Stimulated activated effector memory CD8-positive, alpha-beta T cell treated with anti-CD3 and anti-CD28 coated beads, Interleukin-12 subunit alpha, Interleukin-12 subunit beta, amount 100 ng/mL, for 72 hours (primary cell): ENCODE measurements around the gene FUT8.

Experiments used
- ATAC-seq: fragments of 150-1000 bp; cut with Tn5 transposase; 2 replicates; pipeline ENCODE4 v1.10.0; 2021
- DNase-seq, 2 donors: peaks; one replicate each; pipeline ENCODE4 v3.0.0; 2021 to 2022; ENCODE audit warnings: low spot score in 2 of 2
- H3K27ac Mint-ChIP-seq: one replicate; pipeline ENCODE4 v1.8.0; 2022; ENCODE audit warnings: mild to moderate bottlenecking, mixed read lengths
- H3K36me3 Mint-ChIP-seq: one replicate; pipeline ENCODE4 v1.8.0; 2022; ENCODE audit warnings: mild to moderate bottlenecking, mixed read lengths
- H3K4me1 Mint-ChIP-seq: one replicate; pipeline ENCODE4 v1.8.0; 2022; ENCODE audit warnings: mixed read lengths
- H3K4me3 Mint-ChIP-seq: one replicate; pipeline ENCODE4 v1.8.0; 2022; ENCODE audit warnings: mild to moderate bottlenecking, mixed read lengths
- H3K9me3 Mint-ChIP-seq: one replicate; pipeline ENCODE4 v1.8.0; 2022; ENCODE audit warnings: mixed read lengths

Gene FUT8

DNA sequence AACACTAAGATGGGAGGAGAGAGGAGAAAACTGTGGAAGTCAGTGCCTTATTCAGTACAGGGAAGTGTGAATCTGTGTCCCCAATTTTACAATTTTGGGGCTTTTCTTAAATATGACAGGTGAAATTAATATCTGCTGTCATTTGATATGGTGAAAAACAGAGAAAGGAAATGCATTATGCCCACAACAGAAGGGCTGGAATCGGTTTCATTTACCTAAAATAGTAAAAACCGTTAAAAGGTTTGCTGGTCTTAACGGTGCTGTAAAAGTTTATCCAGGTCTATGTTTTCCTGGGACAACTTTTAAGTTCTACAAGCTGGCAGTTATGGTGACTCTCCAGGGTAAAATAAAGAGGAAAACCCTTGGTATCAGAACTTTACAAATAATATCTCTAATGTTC lies 310.8 kb downstream of the FUT8 start:
- Mint-ChIP-seq H3K36me3 (peaks cover 46% of the 10 kb centered on the region), H3K4me1 (peaks cover 31% of the 10 kb centered on the region), H3K27ac (no peak overlapping the region), H3K9me3 (peaks cover 4% of the 10 kb centered on the region), H3K4me3 (no peak overlapping the region)
- ATAC-seq (no peak), DNase-seq (no peak)

DNA sequence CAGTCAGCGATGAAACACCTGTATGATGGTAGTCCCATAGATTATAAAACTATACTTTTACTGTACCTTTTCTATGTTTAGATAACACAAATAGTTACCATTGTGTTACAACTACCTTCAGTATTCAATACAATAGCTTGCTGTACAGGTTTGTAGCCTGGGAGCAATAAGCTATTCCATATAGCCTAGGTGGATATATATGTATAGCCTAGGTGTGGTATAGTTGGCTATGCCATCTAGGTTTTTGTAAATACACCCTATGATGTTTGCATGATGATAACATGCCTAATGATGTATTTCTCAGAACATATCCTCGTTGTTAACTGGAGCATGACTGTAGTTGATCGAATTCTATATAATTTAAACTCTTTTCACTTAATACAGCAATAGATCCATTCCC lies 316.1 kb downstream of the FUT8 start:
- no peak for DNase-seq
- no peak overlapping the region for H3K27ac Mint-ChIP-seq
- no peak for ATAC-seq
- H3K4me3 Mint-ChIP-seq, result no peak overlapping the region
- H3K36me3 Mint-ChIP-seq, result peaks cover 61% of the 10 kb centered on the region
- peaks cover 7% of the 10 kb centered on the region for H3K4me1 Mint-ChIP-seq
- no peaks in the 10 kb centered on the region for H3K9me3 Mint-ChIP-seq

- ATAC-seq (no peak), DNase-seq (no peak)
- Mint-ChIP-seq H3K27ac (no peak overlapping the region), H3K4me1 (peaks cover 7% of the 10 kb centered on the region), H3K4me3 (no peak overlapping the region), H3K36me3 (peaks cover 60% of the 10 kb centered on the region), H3K9me3 (no peaks in the 10 kb centered on the region)
Measured at GRCh38 chr14:65729566-65729965, 317.0 kb downstream of the FUT8 start.

GRCh38 chr14:65731933-65732506 lies 319.5 kb downstream of the FUT8 start:
- Mint-ChIP-seq H3K9me3 (no peaks in the 10 kb centered on the region), H3K27ac (peak overlapping the region; percentile 46), H3K36me3 (peaks cover 44% of the 10 kb centered on the region), H3K4me1 (peaks cover 7% of the 10 kb centered on the region), H3K4me3 (no peak overlapping the region)
- ATAC-seq, result peak; percentile 98
- no peak for DNase-seq

DNA sequence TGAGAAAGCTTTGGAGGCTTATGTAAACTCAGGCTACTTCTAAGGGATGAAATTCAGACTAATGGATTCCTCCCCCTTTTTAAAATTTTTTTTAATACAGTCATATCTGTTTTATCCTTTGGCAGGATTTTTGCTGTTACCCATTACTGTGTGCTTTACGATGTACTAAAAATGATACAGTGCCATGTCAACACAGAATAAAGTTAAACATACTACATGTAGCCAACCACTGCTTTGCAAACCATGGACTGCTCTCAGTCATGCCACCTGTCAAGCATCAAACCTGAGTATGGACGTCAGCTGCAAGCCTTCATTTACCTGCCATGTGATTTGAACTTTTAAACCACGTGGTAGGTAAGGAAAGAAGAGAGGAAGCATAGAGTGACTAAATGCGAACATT lies 325.8 kb downstream of the FUT8 start:
- Mint-ChIP-seq H3K4me3 (no peak overlapping the region), H3K9me3 (no peaks in the 10 kb centered on the region), H3K27ac (no peak overlapping the region), H3K36me3 (peaks cover 32% of the 10 kb centered on the region), H3K4me1 (no peaks in the 10 kb centered on the region)
- DNase-seq (no peak), ATAC-seq (no peak)

GRCh38 chr14:65745396-65746190 lies 333.1 kb downstream of the FUT8 start:
- H3K36me3 Mint-ChIP-seq, result peaks cover 20% of the 10 kb centered on the region
- no peak overlapping the region for H3K27ac Mint-ChIP-seq
- no peak for DNase-seq
- no peaks in the 10 kb centered on the region for H3K9me3 Mint-ChIP-seq
- no peaks in the 10 kb centered on the region for H3K4me1 Mint-ChIP-seq
- no peak for ATAC-seq
- no peak overlapping the region for H3K4me3 Mint-ChIP-seq

- ATAC-seq, result no peak
- Mint-ChIP-seq H3K4me3 (no peak overlapping the region), H3K27ac (no peak overlapping the region), H3K36me3 (peaks cover 4% of the 10 kb centered on the region), H3K4me1 (no peaks in the 10 kb centered on the region), H3K9me3 (no peaks in the 10 kb centered on the region)
- DNase-seq, result no peak
Measured at GRCh38 chr14:65748796-65749195, 336.3 kb downstream of the FUT8 start.

- Mint-ChIP-seq H3K27ac (no peak overlapping the region), H3K4me3 (no peak overlapping the region), H3K9me3 (no peaks in the 10 kb centered on the region), H3K4me1 (no peaks in the 10 kb centered on the region), H3K36me3 (no peaks in the 10 kb centered on the region)
- ATAC-seq (no peak), DNase-seq (no peak)
Measured at GRCh38 chr14:65749287-65749686, 336.8 kb downstream of the FUT8 start.

GRCh38 chr14:65750906-65751305 lies 338.4 kb downstream of the FUT8 start:
- H3K36me3 Mint-ChIP-seq, result no peaks in the 10 kb centered on the region
- DNase-seq (no peak), ATAC-seq (no peak)
- H3K4me3 Mint-ChIP-seq, result no peak overlapping the region
- H3K4me1 Mint-ChIP-seq, result no peaks in the 10 kb centered on the region
- H3K9me3 Mint-ChIP-seq, result no peaks in the 10 kb centered on the region
- no peak overlapping the region for H3K27ac Mint-ChIP-seq

DNA sequence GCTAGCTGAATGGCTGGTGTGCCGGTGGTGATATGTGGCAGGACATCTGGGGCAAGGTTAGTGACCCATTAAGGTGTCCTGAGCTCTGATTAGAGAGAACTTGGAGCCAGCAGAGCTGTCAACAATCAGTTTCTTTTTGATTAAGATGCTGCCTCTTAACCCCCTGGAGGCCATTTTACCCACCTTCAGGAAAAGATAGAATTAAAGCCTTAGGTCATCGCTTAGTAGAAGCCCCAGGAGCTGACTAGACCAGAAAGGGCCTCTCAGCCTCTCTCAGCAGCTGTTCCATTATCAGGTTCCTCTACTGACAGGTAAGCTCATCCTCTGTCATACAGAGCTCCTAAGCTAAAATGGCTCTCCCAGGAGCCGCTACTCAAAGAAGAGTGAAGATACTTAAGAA lies 339.0 kb downstream of the FUT8 start:
- Mint-ChIP-seq H3K27ac (no peak overlapping the region), H3K9me3 (no peaks in the 10 kb centered on the region), H3K4me1 (no peaks in the 10 kb centered on the region), H3K36me3 (no peaks in the 10 kb centered on the region), H3K4me3 (no peak overlapping the region)
- DNase-seq, result no peak
- peak; percentile 19 for ATAC-seq

GRCh38 chr14:65753061-65753460 lies 340.5 kb downstream of the FUT8 start:
- Mint-ChIP-seq H3K4me3 (no peak overlapping the region), H3K9me3 (no peaks in the 10 kb centered on the region), H3K27ac (no peak overlapping the region), H3K4me1 (no peaks in the 10 kb centered on the region), H3K36me3 (no peaks in the 10 kb centered on the region)
- DNase-seq (no peak), ATAC-seq (no peak)

DNA sequence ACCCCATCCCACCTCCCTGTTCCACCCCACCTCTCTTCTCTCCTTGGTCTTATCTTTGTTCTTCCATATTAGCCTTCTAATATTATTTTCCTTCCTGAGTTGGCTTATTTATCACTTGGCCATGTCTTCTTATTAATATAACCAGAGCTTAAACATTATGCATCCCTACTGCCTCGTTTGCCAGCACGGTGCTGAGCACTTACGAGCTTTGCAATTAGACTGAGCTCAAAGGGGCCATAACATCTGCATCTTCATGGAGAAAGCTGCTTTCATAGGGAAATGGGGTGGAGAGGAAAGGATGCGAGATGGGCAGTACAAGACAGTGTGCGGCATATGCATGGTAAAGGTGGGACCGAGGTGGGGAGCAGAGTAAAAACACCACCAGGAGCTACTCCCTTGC lies 342.8 kb downstream of the FUT8 start:
- no peak overlapping the region for H3K4me3 Mint-ChIP-seq
- no peak overlapping the region for H3K27ac Mint-ChIP-seq
- no peak for ATAC-seq
- H3K9me3 Mint-ChIP-seq, result no peaks in the 10 kb centered on the region
- H3K36me3 Mint-ChIP-seq, result no peaks in the 10 kb centered on the region
- H3K4me1 Mint-ChIP-seq, result no peaks in the 10 kb centered on the region
- no peak for DNase-seq

DNA sequence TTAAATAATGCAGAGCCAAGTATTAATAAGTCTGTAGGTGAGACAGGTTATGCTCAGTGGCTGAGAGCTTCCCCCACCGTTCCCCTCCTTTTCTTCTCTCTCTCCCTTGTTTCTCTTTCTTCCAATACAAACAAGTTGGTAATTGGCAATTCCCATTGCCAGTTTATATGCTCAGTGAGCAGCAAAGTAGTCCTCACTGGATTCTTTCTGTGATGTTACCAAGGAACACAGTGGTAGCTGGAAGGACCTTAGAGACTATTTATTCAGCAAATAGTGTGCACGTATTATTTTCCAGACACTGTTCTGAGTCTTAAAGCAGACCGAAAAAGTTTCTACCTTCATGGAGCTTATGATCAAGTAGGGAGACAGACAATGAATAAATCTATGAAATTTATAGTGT lies 344.4 kb downstream of the FUT8 start:
- Mint-ChIP-seq H3K36me3 (no peaks in the 10 kb centered on the region), H3K27ac (no peak overlapping the region), H3K4me3 (no peak overlapping the region), H3K9me3 (no peaks in the 10 kb centered on the region), H3K4me1 (no peaks in the 10 kb centered on the region)
- DNase-seq (no peak), ATAC-seq (no peak)

GRCh38 chr14:65769151-65769550 lies 356.6 kb downstream of the FUT8 start:
- H3K36me3 Mint-ChIP-seq, result no peaks in the 10 kb centered on the region
- no peaks in the 10 kb centered on the region for H3K9me3 Mint-ChIP-seq
- ATAC-seq, result no peak
- no peak for DNase-seq
- H3K27ac Mint-ChIP-seq, result no peak overlapping the region
- no peak overlapping the region for H3K4me3 Mint-ChIP-seq
- H3K4me1 Mint-ChIP-seq, result no peaks in the 10 kb centered on the region

DNA sequence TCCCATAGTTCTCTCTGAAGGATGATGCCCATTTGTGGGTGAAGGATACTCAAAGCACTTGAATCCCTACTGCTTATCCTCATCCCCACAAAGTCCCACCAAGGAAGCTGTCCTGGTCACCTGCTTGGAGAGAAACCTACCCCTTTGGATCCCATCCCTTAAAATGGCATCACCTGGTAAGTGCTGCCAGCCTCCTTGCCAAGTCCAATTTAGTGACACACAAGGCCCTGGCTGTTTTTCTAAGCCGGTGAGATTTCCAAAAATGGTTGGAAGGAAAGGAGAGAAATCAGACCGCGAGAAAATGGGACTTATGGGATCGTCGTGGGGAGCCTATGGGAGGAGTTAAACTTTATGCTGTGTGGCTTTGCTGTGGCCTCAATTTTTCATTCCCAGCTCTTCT lies 358.2 kb downstream of the FUT8 start:
- H3K4me3 Mint-ChIP-seq, result no peak overlapping the region
- ATAC-seq (no peak), DNase-seq (no peak)
- H3K4me1 Mint-ChIP-seq, result no peaks in the 10 kb centered on the region
- no peaks in the 10 kb centered on the region for H3K9me3 Mint-ChIP-seq
- no peak overlapping the region for H3K27ac Mint-ChIP-seq
- no peaks in the 10 kb centered on the region for H3K36me3 Mint-ChIP-seq

GRCh38 chr14:65771271-65771670 lies 358.7 kb downstream of the FUT8 start:
- ATAC-seq, result no peak
- no peaks in the 10 kb centered on the region for H3K36me3 Mint-ChIP-seq

More at GRCh38 chr14:65771271-65771670, 358.7 kb downstream of the FUT8 start:
- Mint-ChIP-seq H3K27ac (no peak overlapping the region), H3K4me3 (no peak overlapping the region), H3K4me1 (no peaks in the 10 kb centered on the region), H3K9me3 (no peaks in the 10 kb centered on the region)
- no peak for DNase-seq
